Mesenteric fat pad (tissue), 1 donor: ENCODE results near the gene SQSTM1. TPM values are rescaled to one million over a fixed set of nuclear protein-coding genes. Genes with fewer than 3 reads are reported as not detected.

ENCODE experiments used
- DNase-seq: peaks from one replicate; pipeline ENCODE4 v3.0.0-alpha.2; 2020; ENCODE audit warnings: low spot score
- total RNA-seq: library from RNA; stranded (reverse); fragmentation: NEBNext Ultra II Directional; extraction: Animal tissue kit (Norgen Biotek cat#: 25700); gene quantifications from one replicate; pipeline ENCODE4 v1.2.1, GENCODE V29; 2021
- donor health status: DM: yes; HTN: yes; CAD: no.

SQSTM1 gene
- total RNA-seq, 1 donor from 2014 or later: 600 TPM

DNA sequence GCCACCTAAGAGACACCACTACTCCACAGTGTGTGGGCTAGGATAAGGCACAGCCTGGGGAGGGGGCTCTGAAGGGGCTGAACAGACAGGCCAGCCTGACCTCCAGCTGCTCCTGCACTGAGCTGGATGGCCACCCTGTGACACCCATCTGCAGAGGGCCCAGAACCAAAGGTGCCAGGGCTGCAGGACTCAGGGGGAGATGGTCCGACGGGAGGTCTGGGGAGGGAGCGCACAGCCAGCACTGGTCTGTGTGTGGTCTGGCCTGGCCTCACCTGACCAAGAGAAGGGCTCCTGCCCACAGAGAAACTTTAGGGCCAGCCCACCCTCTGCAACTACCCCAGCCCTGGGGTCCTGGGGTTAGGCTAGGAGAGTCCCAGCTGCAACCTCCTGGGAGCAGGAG is 26.1 kb upstream of the SQSTM1 start:
- no peak for DNase-seq

DNA sequence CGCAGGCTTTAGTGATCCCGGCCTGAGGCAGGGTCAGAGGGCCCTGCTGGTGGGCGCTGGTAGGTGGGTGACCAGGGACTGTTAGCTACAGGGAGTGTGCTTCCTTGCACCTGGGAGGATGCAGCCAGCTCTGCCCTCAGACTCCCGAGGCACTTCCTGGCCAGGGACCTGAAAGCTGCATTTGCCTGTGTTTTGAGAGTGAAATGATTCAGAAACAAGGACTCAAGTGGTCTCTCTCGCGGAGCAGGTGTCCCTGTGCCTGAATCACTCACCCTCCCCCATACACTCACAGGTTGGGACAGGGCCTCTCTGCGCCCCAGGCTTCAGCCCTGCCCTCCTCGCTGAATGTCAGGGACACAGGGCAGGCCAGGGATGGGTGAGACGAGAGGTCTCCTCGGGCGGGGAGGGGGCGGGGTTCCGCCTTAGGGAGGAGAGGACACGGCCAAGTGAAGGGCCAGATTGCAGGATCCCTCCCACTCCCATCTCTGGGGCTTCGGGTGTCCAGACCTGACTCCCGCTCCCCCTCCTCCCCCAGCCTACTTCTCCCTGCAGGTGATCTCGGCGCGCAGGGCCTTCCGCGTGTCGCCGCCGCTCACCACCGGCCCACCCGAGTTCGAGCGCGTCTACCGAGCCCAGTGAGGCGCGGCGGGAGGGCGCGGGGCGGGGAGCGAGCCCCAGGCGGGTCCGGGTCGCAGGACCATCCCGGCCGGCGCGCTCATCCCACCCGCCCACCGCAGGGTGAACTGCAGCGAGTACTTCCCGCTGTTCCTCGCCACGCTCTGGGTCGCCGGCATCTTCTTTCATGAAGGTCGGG is 25.4 kb upstream of the SQSTM1 start:
- no peak for DNase-seq

DNA sequence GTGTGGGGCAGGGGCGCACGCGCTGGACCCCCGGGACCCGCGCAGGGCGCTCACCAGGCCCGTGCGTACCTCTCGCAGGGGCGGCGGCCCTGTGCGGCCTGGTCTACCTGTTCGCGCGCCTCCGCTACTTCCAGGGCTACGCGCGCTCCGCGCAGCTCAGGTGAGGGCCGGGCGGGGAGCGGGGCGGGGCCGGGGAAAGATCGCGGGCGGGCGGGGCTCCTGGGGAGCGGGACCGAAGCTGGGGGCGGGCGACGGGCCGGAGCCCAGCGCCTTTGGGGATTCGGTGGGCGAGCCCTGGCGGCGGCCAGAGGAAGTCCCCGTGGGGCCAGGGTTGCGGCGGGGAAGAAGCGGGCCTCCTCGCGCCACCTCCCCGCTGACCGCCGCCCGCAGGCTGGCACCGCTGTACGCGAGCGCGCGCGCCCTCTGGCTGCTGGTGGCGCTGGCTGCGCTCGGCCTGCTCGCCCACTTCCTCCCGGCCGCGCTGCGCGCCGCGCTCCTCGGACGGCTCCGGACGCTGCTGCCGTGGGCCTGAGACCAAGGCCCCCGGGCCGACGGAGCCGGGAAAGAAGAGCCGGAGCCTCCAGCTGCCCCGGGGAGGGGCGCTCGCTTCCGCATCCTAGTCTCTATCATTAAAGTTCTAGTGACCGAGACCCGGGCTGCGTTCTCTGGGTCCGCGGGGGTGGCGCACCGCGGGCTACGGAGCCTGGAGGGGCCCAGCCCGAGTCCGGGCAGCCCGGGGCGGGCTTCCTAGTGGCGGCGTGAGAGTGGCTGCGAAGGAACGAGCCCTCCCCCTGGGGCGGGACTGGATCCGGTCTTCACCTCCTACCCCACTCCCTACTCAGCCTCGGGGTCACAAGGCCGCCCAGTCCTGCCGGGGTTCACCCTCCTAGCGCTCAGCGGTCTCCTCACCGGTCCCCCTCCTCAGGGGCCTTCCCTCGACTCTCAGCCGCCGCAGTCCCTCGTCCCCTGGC is 24.6 kb upstream of the SQSTM1 start:
- DNase-seq: peak; percentile 95

DNA sequence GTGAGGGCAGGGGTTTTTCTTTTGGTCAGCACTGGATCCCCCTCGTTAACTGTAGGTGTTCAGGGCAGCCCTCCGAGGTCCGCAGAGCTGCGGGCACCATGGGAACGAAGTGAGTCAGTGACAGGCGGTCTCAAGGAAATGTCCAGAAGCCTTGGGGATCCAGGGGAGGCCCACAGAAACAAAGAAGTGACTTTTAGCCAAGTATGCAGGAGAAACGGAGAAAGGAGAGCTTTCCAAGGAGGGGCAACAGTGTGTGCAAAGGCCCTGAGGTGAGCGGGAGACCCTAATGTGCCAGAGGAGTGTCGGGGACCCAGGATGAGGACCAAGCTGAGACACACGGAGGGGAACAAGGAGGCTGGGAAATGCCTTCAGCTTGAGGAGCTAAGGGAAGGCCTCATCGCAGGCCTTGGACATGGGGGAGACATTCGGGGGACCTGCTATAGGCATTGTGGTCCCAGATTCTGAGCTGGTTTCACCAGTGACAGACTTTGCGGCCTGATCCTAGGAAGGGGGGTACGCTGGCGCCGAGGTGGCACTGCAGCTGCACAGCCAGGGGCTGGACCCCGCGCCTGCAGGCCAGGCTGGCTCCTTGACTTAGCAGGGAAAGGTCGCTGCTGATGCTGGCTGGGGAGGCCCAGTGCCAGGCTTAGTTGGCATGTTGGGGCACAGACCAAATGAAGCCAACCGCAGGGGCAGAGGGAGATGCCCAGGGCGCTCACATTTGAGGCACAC is 23.7 kb upstream of the SQSTM1 start:
- no peak for DNase-seq

DNA sequence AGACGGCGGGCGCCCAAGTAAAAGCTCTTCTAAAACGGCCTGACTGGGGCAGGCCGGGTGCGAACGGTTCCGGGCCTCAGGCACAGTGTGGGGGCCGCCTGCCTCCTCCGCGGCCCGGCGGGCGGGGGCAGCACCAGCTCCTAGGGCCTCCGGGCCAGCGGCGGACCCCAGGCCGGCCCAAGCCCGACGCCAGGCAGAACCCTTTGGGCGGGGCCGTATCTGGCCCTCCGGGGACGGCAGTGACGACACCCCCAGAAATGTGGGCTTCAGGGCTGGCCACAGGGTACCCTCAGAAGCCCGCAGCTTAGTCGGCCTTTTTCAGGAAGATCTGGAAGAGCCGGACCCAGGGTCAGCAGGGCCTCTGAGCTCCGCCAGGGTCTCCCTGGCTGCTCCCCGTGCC is 23.0 kb upstream of the SQSTM1 start:
- DNase-seq: no peak

DNA sequence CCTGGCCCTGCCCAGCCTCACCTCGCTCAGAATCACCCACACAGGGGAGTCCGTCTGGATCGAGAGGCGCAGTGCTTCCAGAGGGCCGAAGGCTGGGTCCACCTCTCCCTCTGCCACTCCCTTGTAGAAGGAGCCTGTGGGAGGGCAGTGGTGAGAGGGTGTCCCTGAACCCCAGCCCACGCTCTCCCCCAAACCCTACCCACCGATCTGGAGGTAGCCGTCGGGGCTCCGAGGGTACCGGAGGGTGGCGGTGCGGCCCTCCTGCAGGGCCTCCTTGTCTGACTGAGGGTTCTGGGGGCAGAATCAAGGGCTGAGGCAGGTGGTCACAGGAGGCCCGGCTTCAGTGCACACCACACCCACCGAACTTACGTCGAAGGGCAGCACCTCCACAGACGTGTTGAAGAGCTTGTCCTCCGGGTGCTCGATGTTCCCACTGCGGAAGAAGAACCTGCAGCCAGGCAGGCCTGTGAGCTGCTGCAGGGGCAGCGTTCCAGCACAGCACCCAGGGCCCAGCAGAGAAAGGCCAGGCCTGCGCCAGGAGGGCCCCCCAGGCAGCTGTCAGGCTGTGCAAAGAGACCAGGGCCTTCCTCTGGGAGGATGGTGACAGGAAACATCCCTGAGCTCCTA is 22.4 kb upstream of the SQSTM1 start:
- DNase-seq: no peak

DNA sequence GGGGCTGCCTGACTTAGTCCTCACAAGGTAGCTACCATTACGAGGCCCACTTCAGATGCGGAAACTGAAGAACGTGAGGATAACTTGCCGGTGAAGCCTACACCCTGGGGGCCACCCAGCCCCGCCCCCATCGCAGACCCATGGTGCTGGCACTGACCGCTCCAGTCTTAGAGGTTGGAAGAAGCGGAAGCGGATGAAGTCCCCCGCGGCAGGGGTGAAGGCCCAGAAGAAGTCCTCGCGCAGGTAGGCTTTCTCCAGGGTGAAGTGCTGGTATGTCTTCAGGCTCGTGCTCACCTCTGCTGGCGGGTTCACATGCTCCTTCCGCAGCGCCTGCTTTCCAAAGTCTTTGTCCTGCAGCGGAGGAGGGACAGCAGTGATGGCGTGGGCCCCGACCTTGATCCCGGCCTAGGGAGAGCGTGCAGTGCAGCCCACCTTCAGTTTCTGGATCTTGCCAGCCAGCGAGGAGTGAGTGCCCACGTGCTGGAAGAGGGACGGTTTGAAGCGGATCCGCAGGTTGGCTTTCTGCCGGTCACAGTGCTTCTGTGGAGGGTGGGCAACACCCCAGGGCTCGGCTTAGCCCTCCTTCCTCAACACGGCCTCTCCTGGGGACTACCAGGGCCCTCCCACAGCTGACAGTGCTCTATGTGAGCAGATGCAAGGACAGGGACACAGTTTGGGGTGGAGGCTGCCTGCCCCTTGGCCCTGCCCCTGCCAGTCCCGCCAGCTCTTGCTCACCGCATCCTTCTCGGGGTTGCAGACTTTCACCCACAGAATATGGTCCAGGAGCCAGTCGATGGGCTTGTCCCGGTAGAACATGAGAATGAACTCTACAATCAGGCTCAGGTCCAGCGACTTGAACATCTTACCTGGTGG is 21.7 kb upstream of the SQSTM1 start:
- DNase-seq: no peak

DNA sequence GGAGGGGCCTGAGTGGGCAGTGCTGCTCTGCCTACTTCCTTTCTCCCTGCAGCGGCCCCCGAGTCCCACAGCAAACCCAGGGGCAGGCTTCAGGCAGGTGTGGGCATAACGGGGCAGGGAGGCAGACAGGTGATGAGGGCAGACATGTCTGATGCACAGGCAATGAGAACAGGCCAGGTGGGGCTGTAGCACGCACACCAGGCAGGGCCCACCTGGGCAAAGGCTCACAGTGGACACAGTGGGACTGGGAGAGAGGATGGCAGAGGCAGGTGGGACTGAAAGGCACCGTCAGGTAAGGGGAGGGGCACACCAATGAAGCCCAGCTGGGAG is 21.1 kb upstream of the SQSTM1 start:
- DNase-seq: no peak

DNA sequence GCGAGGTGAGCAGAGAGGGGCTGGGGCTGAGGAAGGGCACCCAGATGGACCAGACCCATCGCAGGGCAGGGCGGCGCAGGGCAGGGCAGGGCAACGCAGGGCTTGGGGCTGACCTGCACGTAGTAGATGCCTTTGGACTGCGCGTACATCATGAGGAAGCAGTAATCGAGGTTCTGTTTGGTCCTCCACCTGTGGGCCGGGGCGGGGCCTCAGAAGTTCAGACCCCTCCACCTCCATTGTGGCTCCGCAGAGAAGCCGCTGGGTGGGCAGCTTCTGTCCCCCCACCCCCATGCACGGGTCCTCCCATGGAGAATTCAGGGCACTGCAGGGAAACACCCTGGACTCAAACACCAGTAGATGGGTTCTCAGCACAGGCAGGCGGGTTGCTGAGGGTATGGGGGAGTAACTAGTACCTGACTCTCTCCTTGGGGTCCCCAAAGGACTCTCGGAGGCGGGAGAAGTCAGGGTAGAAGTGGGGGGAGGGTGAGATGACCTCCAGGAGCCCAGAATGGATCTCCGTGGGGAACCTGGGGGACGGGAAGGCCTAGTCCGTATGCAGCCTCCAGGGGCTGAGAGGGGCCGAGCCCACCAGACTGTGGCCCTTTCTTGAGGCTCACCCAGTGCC is 20.5 kb upstream of the SQSTM1 start:
- no peak for DNase-seq

DNA sequence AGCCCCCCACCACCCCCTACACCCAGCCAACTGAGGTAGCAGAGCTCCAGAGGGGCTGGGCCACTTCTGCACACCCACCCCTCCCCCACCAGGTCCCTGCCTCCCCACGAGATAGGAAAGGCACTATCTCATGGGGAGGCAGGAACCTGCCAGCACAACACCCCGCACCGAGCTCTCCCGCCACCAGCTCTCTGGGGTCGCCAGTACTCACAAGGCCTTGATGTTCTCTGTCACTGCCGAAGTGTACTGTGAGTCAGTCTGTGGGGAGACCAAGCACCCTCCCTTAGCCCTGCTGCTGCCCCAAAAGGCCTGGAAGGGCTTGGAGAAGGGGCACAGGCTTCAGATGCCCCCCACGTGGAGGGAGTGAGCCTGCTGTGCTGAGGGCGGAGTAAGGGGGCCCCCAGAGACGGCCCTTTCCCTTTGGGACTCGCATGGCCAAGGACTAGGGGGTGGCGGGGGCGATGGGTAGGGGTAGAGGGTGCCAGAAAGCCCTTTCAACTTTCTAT is 20.0 kb upstream of the SQSTM1 start:
- DNase-seq: no peak

DNA sequence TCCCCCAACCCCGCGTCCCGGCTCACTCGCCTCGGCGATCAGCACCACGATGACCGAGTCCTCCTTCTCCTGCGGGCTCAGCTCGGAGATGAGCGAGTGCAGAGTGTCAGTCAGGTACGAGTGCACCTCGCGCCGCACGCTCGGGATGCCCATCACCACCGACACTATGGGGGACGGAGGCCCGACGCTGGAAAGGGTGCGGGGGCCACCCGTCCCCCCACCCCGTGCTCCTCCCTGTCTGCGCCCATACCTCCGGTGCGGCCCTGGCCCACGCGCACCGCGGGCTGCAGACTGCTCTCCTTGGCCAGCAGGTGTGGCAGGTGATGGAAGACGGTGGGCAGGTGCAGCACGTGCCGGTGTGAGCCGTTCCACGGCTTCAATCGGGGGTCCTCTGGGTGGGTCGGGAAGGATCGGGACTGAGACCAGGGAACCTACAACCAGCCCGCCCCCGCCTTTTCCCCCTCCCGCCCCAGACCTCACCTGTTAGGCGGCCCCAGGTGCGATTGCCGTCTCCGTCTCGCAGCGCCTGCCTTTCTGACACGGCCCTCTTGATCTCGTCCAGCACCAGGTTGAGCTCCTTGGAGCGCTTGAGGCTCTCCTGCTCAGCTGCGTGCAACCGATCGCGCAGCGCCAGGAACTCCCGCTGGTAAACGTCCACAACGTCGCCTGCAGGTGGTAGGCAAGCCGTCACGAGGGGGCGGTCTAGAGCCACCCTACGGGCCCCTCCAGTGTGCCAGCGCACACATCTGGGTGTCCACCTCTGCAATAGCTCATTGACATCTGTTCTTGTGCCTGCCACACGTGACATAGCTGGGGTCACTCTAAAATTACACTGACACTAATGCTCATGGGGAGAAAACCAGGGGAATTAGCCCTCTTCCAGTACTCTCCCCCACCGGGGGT is 19.1 kb upstream of the SQSTM1 start:
- no peak for DNase-seq

DNA sequence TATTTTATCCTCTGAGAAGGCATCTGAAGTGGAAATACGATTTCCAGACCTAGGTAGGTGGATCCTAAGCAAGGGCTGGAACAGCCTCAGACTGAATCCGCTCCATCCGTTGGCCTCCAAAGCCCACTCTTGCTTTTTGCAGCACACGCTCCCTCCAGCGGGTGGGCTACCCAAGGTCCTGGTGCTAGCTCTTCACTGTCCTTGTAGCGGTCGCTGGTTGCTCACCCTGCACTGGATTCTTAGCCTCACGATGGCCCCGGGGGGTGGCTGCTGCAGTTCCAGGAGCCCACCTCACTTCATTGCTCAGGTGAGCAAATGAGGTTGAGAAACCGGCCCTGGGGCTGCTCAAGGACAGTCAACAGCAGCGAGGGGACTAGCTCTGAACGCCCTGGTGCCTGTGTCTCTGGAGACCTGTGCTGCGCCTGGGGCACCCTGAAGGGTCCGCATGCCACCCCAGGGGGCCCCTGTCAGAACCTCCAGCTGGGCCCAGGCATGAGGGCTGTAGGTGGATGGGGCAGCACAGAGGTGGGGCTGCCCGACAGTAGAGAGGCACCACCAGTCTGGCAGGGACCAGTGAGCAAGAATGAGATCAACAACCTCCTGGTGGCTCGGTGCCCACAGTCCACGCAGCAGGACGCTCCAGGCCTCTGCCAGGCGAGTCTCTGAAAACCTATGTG is 18.4 kb upstream of the SQSTM1 start:
- DNase-seq: no peak

DNA sequence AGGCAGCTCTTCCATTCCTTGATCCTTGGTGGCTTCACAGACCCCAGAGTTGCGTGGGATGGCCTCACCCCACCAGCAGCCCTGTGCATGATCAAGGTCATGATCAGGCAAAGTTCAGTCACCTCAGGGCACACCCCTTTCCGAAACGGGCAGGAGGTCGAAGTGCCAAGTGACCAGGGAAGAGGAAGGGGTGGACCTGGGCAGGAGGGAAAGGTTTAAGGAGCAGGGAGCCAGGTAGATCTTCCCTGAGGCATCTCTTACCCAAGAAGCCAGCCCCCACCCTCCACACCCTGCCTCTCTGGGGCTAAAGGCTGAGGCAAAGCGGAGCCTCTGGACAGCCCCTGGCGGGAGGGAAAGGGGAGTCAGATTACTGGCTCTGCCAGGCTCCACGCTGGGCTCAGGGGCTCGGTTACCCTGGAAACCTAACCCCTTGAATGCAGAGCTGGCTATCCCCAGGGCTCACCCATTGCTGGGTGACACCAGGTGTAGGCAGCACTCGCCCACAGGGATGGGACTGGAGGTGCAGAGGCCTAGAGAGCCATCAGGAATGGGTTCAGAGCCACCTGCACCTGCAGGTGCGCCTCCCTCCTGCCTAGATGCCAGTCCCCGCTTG is 17.6 kb upstream of the SQSTM1 start:
- DNase-seq: no peak

DNA sequence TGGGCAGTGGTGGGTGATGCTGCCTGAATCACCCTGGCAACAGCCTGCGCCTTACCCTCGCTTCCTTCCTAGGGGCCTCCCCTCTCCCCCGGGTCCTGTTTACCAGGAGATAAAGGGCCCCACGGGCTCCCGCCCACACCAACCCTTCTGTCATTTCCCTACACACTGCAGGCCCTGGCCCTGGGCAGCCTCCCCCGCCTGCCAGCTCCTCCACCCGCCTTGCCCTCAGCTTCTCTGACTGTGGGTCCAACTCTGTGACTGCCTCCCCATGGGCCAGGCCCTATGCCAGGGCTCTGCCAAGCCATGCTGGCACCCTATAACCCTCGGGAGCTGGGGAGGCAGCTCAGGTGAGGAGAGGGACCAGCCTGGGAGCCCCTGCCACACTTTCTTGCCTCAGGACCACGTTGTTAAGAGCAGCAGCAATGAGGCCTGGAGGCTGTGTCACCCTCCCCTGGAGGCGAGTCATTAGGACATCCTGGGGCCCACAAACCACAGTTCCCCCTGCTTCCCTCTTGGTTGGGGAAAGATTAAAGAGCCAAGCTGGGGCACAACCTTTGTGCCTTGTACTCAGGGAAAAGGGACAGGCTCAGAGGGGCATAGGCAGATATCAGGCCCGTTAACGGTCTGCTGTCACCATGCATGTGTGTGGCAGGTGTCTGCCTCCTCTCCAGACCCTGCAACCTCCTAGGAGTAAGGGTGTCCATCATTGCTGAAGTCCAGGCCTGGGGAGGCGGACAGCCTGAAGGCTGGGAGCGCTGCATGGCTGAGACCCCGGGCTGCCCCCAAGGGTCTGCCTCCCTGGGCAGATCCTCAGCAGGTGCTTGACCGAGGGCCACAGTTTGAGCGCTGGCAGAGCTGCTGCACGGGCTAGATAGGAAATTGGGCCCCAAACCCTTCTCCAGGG is 16.8 kb upstream of the SQSTM1 start:
- no peak for DNase-seq

DNA sequence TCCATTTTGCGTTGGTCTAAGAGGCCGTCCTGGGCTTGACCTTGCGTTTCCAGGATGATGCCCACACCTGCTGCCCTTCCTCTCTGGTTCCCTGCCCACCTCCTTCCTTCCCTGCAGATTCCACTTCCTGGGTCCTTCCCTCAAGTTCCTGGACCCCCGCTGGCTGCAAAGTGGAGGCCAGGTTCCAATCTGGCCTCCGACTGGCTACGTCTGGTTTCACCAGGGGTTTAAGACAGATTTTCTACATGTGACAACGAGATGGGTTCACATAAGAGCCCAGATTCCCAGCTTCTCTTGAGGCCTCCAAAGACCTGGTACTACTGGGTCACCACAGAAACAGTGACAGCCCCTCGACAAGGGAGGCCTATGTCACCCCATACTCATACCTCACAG is 16.2 kb upstream of the SQSTM1 start:
- no peak for DNase-seq

DNA sequence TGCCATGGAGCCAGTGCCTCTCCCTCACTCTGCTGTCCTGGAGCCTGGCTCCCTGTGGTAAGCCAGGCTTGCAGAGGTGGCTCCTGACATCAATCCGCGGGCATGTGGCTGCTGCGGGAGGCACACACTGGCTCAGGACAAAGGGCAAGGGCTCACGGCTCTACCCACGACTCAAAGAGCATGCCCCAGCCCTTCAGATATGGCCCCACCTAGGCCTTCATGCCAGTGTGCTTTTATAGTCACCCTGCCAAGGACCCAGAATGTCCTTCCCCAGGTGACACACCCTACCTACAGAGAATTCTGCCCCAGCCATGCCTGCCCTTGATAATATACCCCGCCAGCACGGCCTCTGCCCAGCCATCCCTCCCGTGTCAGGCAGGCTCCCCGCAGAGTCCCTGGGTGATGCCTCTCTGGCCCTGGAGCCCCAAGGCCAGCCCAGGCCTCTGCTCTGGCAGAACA is 15.6 kb upstream of the SQSTM1 start:
- no peak for DNase-seq
